HL-60 (cell line): ENCODE results near the gene ARHGAP32.

ENCODE experiments used
- DNase-seq, 2 experiments: peaks; one replicate each; pipeline ENCODE4 v3.0.0-alpha.2; 2010 to 2020; ENCODE audit warnings: low read depth in 1 of 2, low spot score in 1 of 2
- H3K27ac ChIP-seq: fragments of 250-450 bp; sonication (Bioruptor Pico); replicated peaks from 2 replicates; pipeline ENCODE4 v1.5.1; 2020; ENCODE audit warnings: mild to moderate bottlenecking, moderate library complexity
- H3K27me3 ChIP-seq: fragments of 250-450 bp; sonication (Bioruptor Pico); 2 replicates; pipeline ENCODE4 v1.5.1; 2021; ENCODE audit warnings: mild to moderate bottlenecking, moderate library complexity; ENCODE audit not compliant: insufficient read depth, poor library complexity, severe bottlenecking
- H3K4me3 ChIP-seq: replicated peaks from 2 replicates; pipeline ENCODE4 v1.5.1; 2011; ENCODE audit warnings: mild to moderate bottlenecking, control low read depth, low read length; ENCODE audit not compliant: insufficient read depth
- GABPA ChIP-seq: IDR thresholded peaks from 2 replicates; pipeline ENCODE4 v1.6.1; 2012; ENCODE audit warnings: low read depth
- POLR2AphosphoS5 ChIP-seq: IDR thresholded peaks from 2 replicates; pipeline ENCODE4 v1.6.1; 2012; ENCODE audit warnings: low read depth
- SPI1 ChIP-seq: IDR thresholded peaks from 2 replicates; pipeline ENCODE4 v1.6.1; 2012; ENCODE audit warnings: low read depth, mild to moderate bottlenecking, borderline replicate concordance
- TF ChIP-seq, protein P1 (sequence below): IDR thresholded peaks from one replicate; pipeline ENCODE4 v1.5.1; 2011; ENCODE audit warnings: low read length, control low read depth, inconsistent platforms; ENCODE audit not compliant: insufficient read depth
- TF ChIP-seq, protein P2 (sequence below): IDR thresholded peaks from 2 replicates; pipeline ENCODE4 v1.6.1; 2012; ENCODE audit warnings: low read depth; ENCODE audit not compliant: insufficient replicate concordance

Gene ARHGAP32

DNA sequence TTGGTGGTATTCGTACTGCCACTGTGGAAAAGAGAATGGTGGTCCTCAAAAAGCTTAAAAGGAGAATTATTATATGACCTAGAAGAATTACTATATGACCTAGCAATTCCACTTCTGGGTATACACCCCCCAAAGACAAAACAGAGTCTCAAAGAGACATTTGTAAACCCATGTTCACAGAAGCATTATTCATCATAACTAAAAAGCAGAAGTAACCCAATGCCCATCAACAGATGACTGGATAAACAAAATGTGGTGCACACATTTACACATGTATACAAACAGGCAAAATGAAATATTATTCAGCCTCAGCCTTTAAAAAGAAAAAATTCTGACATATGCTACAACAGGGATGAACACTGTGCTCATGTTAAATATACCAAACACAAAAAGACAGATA is 89.4 kb downstream of the ARHGAP32 start:
- Histone ChIP-seq H3K27ac (no peak overlapping the region), H3K4me3 (no peak overlapping the region), H3K27me3 (no peaks in the 10 kb centered on the region)
- TF ChIP-seq, protein P1, sequence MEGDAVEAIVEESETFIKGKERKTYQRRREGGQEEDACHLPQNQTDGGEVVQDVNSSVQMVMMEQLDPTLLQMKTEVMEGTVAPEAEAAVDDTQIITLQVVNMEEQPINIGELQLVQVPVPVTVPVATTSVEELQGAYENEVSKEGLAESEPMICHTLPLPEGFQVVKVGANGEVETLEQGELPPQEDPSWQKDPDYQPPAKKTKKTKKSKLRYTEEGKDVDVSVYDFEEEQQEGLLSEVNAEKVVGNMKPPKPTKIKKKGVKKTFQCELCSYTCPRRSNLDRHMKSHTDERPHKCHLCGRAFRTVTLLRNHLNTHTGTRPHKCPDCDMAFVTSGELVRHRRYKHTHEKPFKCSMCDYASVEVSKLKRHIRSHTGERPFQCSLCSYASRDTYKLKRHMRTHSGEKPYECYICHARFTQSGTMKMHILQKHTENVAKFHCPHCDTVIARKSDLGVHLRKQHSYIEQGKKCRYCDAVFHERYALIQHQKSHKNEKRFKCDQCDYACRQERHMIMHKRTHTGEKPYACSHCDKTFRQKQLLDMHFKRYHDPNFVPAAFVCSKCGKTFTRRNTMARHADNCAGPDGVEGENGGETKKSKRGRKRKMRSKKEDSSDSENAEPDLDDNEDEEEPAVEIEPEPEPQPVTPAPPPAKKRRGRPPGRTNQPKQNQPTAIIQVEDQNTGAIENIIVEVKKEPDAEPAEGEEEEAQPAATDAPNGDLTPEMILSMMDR = no peak
- TF ChIP-seq POLR2AphosphoS5 = no peak
- TF ChIP-seq, protein P2, sequence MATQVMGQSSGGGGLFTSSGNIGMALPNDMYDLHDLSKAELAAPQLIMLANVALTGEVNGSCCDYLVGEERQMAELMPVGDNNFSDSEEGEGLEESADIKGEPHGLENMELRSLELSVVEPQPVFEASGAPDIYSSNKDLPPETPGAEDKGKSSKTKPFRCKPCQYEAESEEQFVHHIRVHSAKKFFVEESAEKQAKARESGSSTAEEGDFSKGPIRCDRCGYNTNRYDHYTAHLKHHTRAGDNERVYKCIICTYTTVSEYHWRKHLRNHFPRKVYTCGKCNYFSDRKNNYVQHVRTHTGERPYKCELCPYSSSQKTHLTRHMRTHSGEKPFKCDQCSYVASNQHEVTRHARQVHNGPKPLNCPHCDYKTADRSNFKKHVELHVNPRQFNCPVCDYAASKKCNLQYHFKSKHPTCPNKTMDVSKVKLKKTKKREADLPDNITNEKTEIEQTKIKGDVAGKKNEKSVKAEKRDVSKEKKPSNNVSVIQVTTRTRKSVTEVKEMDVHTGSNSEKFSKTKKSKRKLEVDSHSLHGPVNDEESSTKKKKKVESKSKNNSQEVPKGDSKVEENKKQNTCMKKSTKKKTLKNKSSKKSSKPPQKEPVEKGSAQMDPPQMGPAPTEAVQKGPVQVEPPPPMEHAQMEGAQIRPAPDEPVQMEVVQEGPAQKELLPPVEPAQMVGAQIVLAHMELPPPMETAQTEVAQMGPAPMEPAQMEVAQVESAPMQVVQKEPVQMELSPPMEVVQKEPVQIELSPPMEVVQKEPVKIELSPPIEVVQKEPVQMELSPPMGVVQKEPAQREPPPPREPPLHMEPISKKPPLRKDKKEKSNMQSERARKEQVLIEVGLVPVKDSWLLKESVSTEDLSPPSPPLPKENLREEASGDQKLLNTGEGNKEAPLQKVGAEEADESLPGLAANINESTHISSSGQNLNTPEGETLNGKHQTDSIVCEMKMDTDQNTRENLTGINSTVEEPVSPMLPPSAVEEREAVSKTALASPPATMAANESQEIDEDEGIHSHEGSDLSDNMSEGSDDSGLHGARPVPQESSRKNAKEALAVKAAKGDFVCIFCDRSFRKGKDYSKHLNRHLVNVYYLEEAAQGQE = no peak
- no peak for TF ChIP-seq SPI1
- no peak for TF ChIP-seq GABPA
- DNase-seq = no peak

DNA sequence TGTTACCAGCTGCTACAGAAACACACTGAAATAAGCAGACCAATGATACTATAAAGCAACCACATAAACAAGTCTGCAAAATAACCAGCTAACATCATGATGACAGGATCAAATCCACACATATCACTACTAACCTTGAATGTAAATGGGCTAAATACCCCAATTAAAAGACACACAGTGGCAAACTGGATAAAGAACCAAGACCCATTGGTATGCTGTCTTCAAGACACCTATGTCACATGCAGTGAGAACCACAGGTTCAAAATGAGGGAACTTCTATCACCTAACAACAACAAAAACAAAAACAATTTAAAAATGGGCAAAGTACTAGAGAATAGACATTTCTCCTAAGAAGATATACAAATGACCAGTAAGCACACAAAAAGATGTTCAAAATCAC is 89.9 kb downstream of the ARHGAP32 start:
- H3K27ac ChIP-seq = no peak overlapping the region
- H3K4me3 ChIP-seq = no peak overlapping the region

DNA sequence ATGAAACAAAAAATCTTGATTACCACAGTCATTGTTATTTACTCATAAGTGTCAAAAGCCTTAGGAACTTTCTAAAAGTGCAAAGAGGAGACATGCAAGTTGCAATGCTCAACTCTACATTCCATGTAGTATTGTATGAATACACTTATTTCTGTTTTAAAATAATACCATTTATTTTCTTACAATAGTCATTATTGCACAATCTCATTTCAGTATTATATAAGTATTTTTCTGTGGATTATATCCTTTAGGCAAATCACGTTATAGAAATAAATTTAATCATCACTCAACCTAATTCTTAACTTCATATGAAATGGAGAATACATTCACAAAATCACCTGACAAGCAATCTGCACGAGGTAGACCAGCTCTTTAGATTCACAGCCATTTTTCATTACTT is 98.8 kb downstream of the ARHGAP32 start:
- H3K27me3 ChIP-seq = no peaks in the 10 kb centered on the region
- no peak overlapping the region for H3K27ac ChIP-seq
- no peak for TF ChIP-seq SPI1
- TF ChIP-seq GABPA = no peak
- DNase-seq = no peak
- no peak overlapping the region for H3K4me3 ChIP-seq

More for the DNA sequence above, 89.9 kb downstream of the ARHGAP32 start:
- no peak for DNase-seq
- H3K27me3 ChIP-seq = no peaks in the 10 kb centered on the region
- TF ChIP-seq GABPA (no peak), SPI1 (no peak), POLR2AphosphoS5 (no peak)
- TF ChIP-seq, protein P2 = no peak
- TF ChIP-seq, protein P1 = no peak

DNA sequence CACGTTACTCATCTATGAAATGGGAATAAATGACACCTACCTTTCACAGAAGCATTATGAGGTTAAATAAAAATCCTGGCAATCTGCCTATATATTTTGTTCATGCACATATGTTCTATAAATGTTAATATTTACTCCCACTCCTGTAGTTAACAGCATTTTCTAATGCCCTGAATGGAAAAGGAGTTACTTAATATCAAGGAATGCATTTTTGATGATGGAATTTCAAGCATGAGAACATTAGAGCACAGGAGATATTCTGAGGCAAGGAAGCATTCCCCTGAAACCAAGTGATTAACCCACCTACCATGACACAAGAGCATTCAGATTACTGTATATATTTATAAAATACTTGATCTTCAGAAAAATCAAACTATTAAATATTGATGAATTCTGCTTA is 102.1 kb downstream of the ARHGAP32 start:
- Histone ChIP-seq H3K4me3 (no peak overlapping the region), H3K27ac (no peak overlapping the region), H3K27me3 (no peaks in the 10 kb centered on the region)
- no peak for DNase-seq
- TF ChIP-seq GABPA (no peak), POLR2AphosphoS5 (no peak), SPI1 (no peak)
- TF ChIP-seq, protein P2 = no peak
- TF ChIP-seq, protein P1 = no peak
